ENCODE data around the gene PSME4.

Gene PSME4

GRCh38 chr2:53881360-53881759 lies 89.4 kb downstream of the PSME4 start:
- no peak for TF ChIP-seq ZFX (IDR thresholded peaks at IDR 0.05; ENCODE audit: borderline replicate concordance)
- TF ChIP-seq CTCF (IDR thresholded peaks at IDR 0.05), result no peak
- no peak overlapping the region for H3K27ac ChIP-seq

- H3K27ac ChIP-seq, result no peak overlapping the region
- TF ChIP-seq CTCF (IDR thresholded peaks at IDR 0.05) (no peak), ZFX (IDR thresholded peaks at IDR 0.05; ENCODE audit: borderline replicate concordance) (no peak)
Observed at GRCh38 chr2:53880756-53881155, 90.0 kb downstream of the PSME4 start.

GRCh38 chr2:53877556-53877955 lies 93.2 kb downstream of the PSME4 start:
- H3K27ac ChIP-seq, result no peak overlapping the region
- TF ChIP-seq ZFX (IDR thresholded peaks at IDR 0.05; ENCODE audit: borderline replicate concordance), result no peak
- TF ChIP-seq CTCF (IDR thresholded peaks at IDR 0.05), result no peak

GRCh38 chr2:53877112-53877511 lies 93.7 kb downstream of the PSME4 start:
- TF ChIP-seq ZFX (IDR thresholded peaks at IDR 0.05; ENCODE audit: borderline replicate concordance) (no peak), CTCF (IDR thresholded peaks at IDR 0.05) (no peak)
- no peak overlapping the region for H3K27ac ChIP-seq

- H3K27ac ChIP-seq, result no peak overlapping the region
- TF ChIP-seq CTCF (IDR thresholded peaks at IDR 0.05) (no peak), ZFX (IDR thresholded peaks at IDR 0.05; ENCODE audit: borderline replicate concordance) (no peak)
Observed at GRCh38 chr2:53874401-53874950, 96.3 kb downstream of the PSME4 start.

- H3K27ac ChIP-seq, result no peak overlapping the region
Observed at GRCh38 chr2:53867773-53868172, 103.0 kb downstream of the PSME4 start.

GRCh38 chr2:53867169-53867568 lies 103.6 kb downstream of the PSME4 start:
- TF ChIP-seq ZFX (IDR thresholded peaks at IDR 0.05; ENCODE audit: borderline replicate concordance) (no peak), CTCF (IDR thresholded peaks at IDR 0.05) (no peak)

More at GRCh38 chr2:53867773-53868172, 103.0 kb downstream of the PSME4 start:
- TF ChIP-seq ZFX (IDR thresholded peaks at IDR 0.05; ENCODE audit: borderline replicate concordance) (no peak), CTCF (IDR thresholded peaks at IDR 0.05) (no peak)

More at GRCh38 chr2:53867169-53867568, 103.6 kb downstream of the PSME4 start:
- H3K27ac ChIP-seq, result no peak overlapping the region
